ENCODE results near the gene TLN1. TPM values are rescaled to one million over a fixed set of nuclear protein-coding genes. Genes with fewer than 3 reads are reported as not detected.

The TLN1 gene

Small RNA genes within 50 kb of the gene (small RNA-seq; reads per million reads assigned to genes)
- gene MIR6853 (ENCODE audit: insufficient read depth) (4.7 reads per million, percentile 17 among the genes with 10 or more reads in this experiment), gene RMRP (ENCODE audit: insufficient read depth) (not detected), gene RN7SL22P (ENCODE audit: insufficient read depth) (not detected)

Data from neuronal stem cell (in vitro differentiated cells).